Fibroblast of peridontal ligament (primary cell): ENCODE results near the gene RASSF1.

Source experiments
- DNase-seq: peaks from one replicate; pipeline ENCODE4 v3.0.0-alpha.2; 2010; ENCODE audit errors: extremely low read depth

Gene RASSF1

GRCh38 chr3:50340448-50341329 is at the start of gene RASSF1:
Gene RASSF1, minus strand, starts transcription at chr3:50340836. Its CDS starts 31 bp downstream, at chr3:50340805.
- peak; percentile 37 for DNase-seq

GRCh38 chr3:50389414-50389767 is 48.8 kb upstream of the RASSF1 start:
- DNase-seq = no peak

GRCh38 chr3:50388720-50389413 is 48.2 kb upstream of the RASSF1 start:
- no peak for DNase-seq

GRCh38 chr3:50388016-50388719 is 47.5 kb upstream of the RASSF1 start:
- no peak for DNase-seq

GRCh38 chr3:50385754-50386153 is 45.1 kb upstream of the RASSF1 start:
- DNase-seq = no peak

- no peak for DNase-seq
Measured at GRCh38 chr3:50383750-50384149, 43.1 kb upstream of the RASSF1 start.

GRCh38 chr3:50382722-50383121 is 42.1 kb upstream of the RASSF1 start:
- no peak for DNase-seq

- no peak for DNase-seq
Measured at GRCh38 chr3:50381383-50381782, 40.7 kb upstream of the RASSF1 start.

- DNase-seq = no peak
Measured at GRCh38 chr3:50380405-50381085, 39.9 kb upstream of the RASSF1 start.

- no peak for DNase-seq
Measured at GRCh38 chr3:50378757-50379156, 38.1 kb upstream of the RASSF1 start.

GRCh38 chr3:50378024-50378423 is 37.4 kb upstream of the RASSF1 start:
- DNase-seq = no peak

- no peak for DNase-seq
Measured at GRCh38 chr3:50375258-50375931, 34.8 kb upstream of the RASSF1 start.

GRCh38 chr3:50374363-50375257 is 34.0 kb upstream of the RASSF1 start:
- no peak for DNase-seq

GRCh38 chr3:50373146-50374051 is 32.8 kb upstream of the RASSF1 start:
- no peak for DNase-seq

- no peak for DNase-seq
Measured at GRCh38 chr3:50372349-50372748, 31.7 kb upstream of the RASSF1 start.

- DNase-seq = peak; percentile 12
Measured at GRCh38 chr3:50371133-50371685, 30.6 kb upstream of the RASSF1 start.

- DNase-seq = peak; percentile 39
Measured at GRCh38 chr3:50370594-50370993, 30.0 kb upstream of the RASSF1 start.

- no peak for DNase-seq
Measured at GRCh38 chr3:50369012-50369670, 28.5 kb upstream of the RASSF1 start.
